ENCODE results near the gene NTF4. TPM values are rescaled to one million over a fixed set of nuclear protein-coding genes. Genes with fewer than 3 reads are reported as not detected.

Gene NTF4
- polyA plus RNA-seq, 1 of the 3 experiments (the other 2 are of a cell fraction) = 0.66 TPM

DNA sequence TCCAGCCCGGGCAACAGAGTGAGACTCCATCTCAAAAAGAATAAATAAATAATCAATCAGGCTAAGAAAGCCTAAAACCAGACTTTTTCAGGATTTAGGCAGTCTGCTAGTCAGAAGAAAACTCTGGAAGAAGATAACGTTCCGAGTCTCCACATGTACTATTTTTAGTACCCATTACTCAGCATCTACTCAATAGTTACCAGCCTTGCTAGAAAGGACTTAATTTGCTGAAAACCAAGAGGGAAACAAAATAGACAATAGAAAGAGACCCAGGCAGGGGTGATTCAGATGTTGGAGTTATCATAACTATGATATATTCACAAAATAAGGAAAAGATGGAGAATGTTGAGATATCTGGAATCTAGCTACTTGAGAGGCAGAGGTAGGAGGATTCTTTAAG, 45.9 kb upstream of the NTF4 start:
- H3K9me3 ChIP-seq = no peaks in the 10 kb centered on the region
- H4K20me1 ChIP-seq (ENCODE audit: insufficient read depth) = peaks cover 38% of the 10 kb centered on the region
- 41% methylated on average over 3 of the region's 3 CpGs for WGBS (ENCODE audit: low lambda C conversion rate)
- CTCF ChIA-PET = interaction anchor here (2.9 kb wide), 1 partner anchor 13 kb away, joined by 21 read pairs; no protein-coding TSS in a partner anchor
- H3K79me2 ChIP-seq (ENCODE audit: insufficient read depth) = peaks cover 14% of the 10 kb centered on the region
- peaks cover 13 to 16% of the 10 kb centered on the region in 2 experiments; a peak in 2 of 4 replicates for H3K4me1 ChIP-seq (ENCODE audit: control insufficient read depth in 1 of 2, insufficient read depth in 2 of 2, low read depth in 1 of 2, low read length in 1 of 2)
- peaks cover 64% of the 10 kb centered on the region for H3F3A ChIP-seq (replicated peaks; ENCODE audit: insufficient read depth)
- peaks cover 24 to 40% of the 10 kb centered on the region in 2 experiments for H3K36me3 ChIP-seq (replicated peaks in 1 of 2; ENCODE audit: control insufficient read depth in 1 of 2, insufficient read depth in 2 of 2, low read length in 1 of 2)
- TF ChIP-seq TEAD4 (IDR thresholded peaks at IDR 0.05; ENCODE audit: borderline replicate concordance, insufficient read depth) = no peak
- TF ChIP-seq RFX5 (IDR thresholded peaks at IDR 0.05; ENCODE audit: low read length) = no peak
- no peak for TF ChIP-seq TAF1 (IDR thresholded peaks at IDR 0.05; ENCODE audit: borderline replicate concordance, low read depth, low read length)
- no peak for TF ChIP-seq GABPA (IDR thresholded peaks at IDR 0.05; ENCODE audit: low read depth)
- TF ChIP-seq, protein P1, sequence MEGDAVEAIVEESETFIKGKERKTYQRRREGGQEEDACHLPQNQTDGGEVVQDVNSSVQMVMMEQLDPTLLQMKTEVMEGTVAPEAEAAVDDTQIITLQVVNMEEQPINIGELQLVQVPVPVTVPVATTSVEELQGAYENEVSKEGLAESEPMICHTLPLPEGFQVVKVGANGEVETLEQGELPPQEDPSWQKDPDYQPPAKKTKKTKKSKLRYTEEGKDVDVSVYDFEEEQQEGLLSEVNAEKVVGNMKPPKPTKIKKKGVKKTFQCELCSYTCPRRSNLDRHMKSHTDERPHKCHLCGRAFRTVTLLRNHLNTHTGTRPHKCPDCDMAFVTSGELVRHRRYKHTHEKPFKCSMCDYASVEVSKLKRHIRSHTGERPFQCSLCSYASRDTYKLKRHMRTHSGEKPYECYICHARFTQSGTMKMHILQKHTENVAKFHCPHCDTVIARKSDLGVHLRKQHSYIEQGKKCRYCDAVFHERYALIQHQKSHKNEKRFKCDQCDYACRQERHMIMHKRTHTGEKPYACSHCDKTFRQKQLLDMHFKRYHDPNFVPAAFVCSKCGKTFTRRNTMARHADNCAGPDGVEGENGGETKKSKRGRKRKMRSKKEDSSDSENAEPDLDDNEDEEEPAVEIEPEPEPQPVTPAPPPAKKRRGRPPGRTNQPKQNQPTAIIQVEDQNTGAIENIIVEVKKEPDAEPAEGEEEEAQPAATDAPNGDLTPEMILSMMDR (IDR thresholded peaks at IDR 0.05) = no peak
- TF ChIP-seq YY1 (IDR thresholded peaks at IDR 0.05; ENCODE audit: low read depth) = no peak
- TF ChIP-seq NRF1 (IDR thresholded peaks at IDR 0.05; ENCODE audit: low read depth, low read length) = no peak
- no peak for TF ChIP-seq RCOR1 (IDR thresholded peaks at IDR 0.05; ENCODE audit: low read length)
- TF ChIP-seq RAD21 (IDR thresholded peaks at IDR 0.05; ENCODE audit: low read length) = no peak
- no peak for TF ChIP-seq NFIC (IDR thresholded peaks at IDR 0.05; ENCODE audit: borderline replicate concordance)
- TF ChIP-seq GATA2 (CRISPR knock-in tag; IDR thresholded peaks at IDR 0.05) = no peak
- no peak for TF ChIP-seq POLR2AphosphoS5 (IDR thresholded peaks at IDR 0.05; ENCODE audit: low read depth, low read length)
- TF ChIP-seq, protein P2, sequence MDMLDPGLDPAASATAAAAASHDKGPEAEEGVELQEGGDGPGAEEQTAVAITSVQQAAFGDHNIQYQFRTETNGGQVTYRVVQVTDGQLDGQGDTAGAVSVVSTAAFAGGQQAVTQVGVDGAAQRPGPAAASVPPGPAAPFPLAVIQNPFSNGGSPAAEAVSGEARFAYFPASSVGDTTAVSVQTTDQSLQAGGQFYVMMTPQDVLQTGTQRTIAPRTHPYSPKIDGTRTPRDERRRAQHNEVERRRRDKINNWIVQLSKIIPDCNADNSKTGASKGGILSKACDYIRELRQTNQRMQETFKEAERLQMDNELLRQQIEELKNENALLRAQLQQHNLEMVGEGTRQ (IDR thresholded peaks at IDR 0.05; ENCODE audit: borderline replicate concordance, low read depth, low read length) = no peak
- H3K27ac ChIP-seq (ENCODE audit: low read depth in 2 of 2, low read length in 1 of 2) = peak overlapping the region in 1 of 2 experiments; percentile 68; a peak in 2 of 4 replicates
- H3K27me3 ChIP-seq (ENCODE audit: insufficient read depth) = no peaks in the 10 kb centered on the region
- DNase-seq = no peak
- H2AFZ ChIP-seq (ENCODE audit: low read depth) = no peak overlapping the region
- H3K4me3 ChIP-seq (ENCODE audit: low read depth in 2 of 2, low read length in 1 of 2) = no peak overlapping the region
- POLR2A ChIA-PET = no interaction called here
- peak overlapping the region; percentile 66 for H3K4me2 ChIP-seq
- no peak overlapping the region for H3K9ac ChIP-seq
- H3K9me2 ChIP-seq = no peaks in the 10 kb centered on the region

DNA sequence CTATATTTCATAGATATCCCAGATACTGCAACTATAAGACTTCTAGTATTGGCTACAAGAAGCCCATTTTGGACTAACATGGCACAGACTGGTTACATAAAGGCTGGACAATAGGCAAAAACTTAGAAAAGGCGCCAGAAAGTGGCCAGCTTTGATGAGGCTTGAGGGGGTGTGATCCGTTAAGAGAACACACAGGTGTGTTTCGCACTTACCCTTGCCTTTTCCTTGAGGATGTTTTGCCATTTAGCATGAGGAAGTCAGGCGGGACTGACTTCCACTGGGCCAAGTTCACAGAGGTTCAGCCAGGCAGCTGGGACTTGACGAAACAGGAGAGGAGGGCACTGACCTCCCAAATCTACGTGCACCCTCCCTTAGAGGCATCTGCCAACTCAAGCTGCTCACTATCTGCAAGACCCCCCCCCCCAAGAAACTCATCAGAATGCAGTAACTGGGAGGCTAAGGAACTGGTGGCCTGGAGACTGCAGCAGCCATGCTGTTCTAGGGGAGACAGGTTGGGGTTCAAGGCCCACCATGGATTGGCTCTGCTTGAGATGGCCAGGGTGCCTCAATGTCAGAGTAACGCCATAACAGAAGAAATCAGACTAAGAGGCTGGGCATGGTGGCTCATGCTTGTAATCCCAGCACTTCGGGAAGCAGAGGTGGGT, 45.1 kb upstream of the NTF4 start:
- no peak for TF ChIP-seq RAD21 (IDR thresholded peaks at IDR 0.05; ENCODE audit: low read length)
- Histone ChIP-seq H3K4me2 (peak overlapping the region; percentile 66), H3K79me2 (ENCODE audit: insufficient read depth) (peaks cover 18% of the 10 kb centered on the region), H3K4me3 (ENCODE audit: low read depth in 2 of 2, low read length in 1 of 2) (no peak overlapping the region), H3K36me3 (replicated peaks in 1 of 2; ENCODE audit: control insufficient read depth in 1 of 2, insufficient read depth in 2 of 2, low read length in 1 of 2) (peaks cover 31 to 47% of the 10 kb centered on the region in 2 experiments), H3F3A (replicated peaks; ENCODE audit: insufficient read depth) (peaks cover 73% of the 10 kb centered on the region), H3K9me3 (no peaks in the 10 kb centered on the region), H3K9me2 (no peaks in the 10 kb centered on the region), H4K20me1 (ENCODE audit: insufficient read depth) (peaks cover 44% of the 10 kb centered on the region), H3K9ac (no peak overlapping the region), H3K4me1 (ENCODE audit: control insufficient read depth in 1 of 2, insufficient read depth in 2 of 2, low read depth in 1 of 2, low read length in 1 of 2) (peaks cover 13% of the 10 kb centered on the region in 2 experiments; a peak in 2 of 4 replicates), H3K27me3 (ENCODE audit: insufficient read depth) (no peaks in the 10 kb centered on the region), H2AFZ (ENCODE audit: low read depth) (no peak overlapping the region), H3K27ac (ENCODE audit: low read depth in 2 of 2, low read length in 1 of 2) (peak overlapping the region in 1 of 2 experiments; percentile 68; a peak in 2 of 4 replicates)
- ChIA-PET POLR2A (interaction anchor here (0.6 kb wide), 1 partner anchor 112 kb away, joined by 5 read pairs; no protein-coding TSS in a partner anchor), CTCF (interaction anchor here (2.9 kb wide), 1 partner anchor 12 kb away, joined by 21 read pairs; no protein-coding TSS in a partner anchor)
- DNase-seq = no peak
- 90% methylated on average over 7 of the region's 8 CpGs for WGBS (ENCODE audit: low lambda C conversion rate)

Data from SK-N-SH (cell line).